ENCODE data around the gene MICALL1. TPM values are rescaled to one million over a fixed set of nuclear protein-coding genes. Genes with fewer than 3 reads are reported as not detected.

The MICALL1 gene
- total and polyA plus RNA-seq, 9 of the 15 experiments (the other 6 are each of a cell fraction or from before 2014, with no cell fraction given): 0.32 to 21.5 (median 6.1) TPM

DNA sequence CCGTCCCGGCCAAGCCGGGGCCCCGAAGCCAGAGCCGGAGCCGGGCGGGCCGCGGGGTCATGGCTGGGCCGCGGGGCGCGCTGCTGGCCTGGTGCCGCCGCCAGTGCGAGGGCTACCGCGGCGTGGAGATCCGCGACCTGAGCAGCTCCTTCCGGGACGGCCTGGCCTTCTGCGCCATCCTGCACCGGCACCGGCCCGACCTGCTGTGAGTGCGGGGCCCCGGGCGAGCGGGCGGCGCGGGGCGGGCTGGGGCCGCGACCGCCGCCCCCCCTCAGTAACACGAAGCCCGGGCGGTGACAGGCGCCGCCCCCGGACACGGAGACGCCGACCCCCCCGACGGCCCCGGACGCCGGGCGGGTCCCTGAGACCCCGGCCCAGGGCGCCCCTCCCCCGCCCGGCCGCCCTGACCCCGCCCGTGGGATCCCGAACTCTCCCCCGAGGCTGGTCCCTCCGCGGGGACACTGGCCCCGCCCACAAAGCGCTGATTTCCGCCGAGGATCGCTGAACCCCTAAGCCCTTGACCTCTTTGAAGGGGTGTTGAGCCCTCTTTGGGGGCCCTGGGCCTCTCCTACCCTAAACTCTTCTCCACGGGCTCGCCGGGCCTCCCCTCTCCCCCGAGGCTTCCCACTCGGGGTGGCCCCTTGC, 389 bp downstream of the MICALL1 start (continued):
- TF ChIP-seq CCNT2 (IDR thresholded peaks at IDR 0.05; ENCODE audit: borderline replicate concordance, extremely low read depth, insufficient read length, low read depth, low read length) (peak; percentile 15), GABPA (tag; conservative IDR thresholded peaks at IDR 0.05; ENCODE audit: low read depth) (peak; percentile 59), SREBF1 (IDR thresholded peaks at IDR 0.05; ENCODE audit: borderline replicate concordance, low read depth, low read length) (no peak), SIN3A (IDR thresholded peaks at IDR 0.05; ENCODE audit: borderline replicate concordance in 2 of 2, control insufficient read depth in 1 of 2, low read depth in 2 of 2, low read length in 2 of 2) (peak in 1 of 2 experiments; percentile 51; a peak in 1 of 4 replicates), PHF8 (IDR thresholded peaks at IDR 0.05; ENCODE audit: borderline replicate concordance, low read length) (peak; percentile 66; the same call in 1 of the 2 replicates), HMG20A (CRISPR knock-in tag; conservative IDR thresholded peaks at IDR 0.05) (no peak), NR2C2 (CRISPR knock-in tag; IDR thresholded peaks at IDR 0.05) (no peak), NR2C2 (tag; IDR thresholded peaks at IDR 0.05) (0 out of 2 replicates have a peak, but pooled peaks have one; percentile 29), CAMTA2 (CRISPR knock-in tag; conservative IDR thresholded peaks at IDR 0.05) (no peak), LCOR (CRISPR knock-in tag; IDR thresholded peaks at IDR 0.05) (no peak), SMC3 (conservative IDR thresholded peaks at IDR 0.05; ENCODE audit: insufficient read depth, low read depth, low read length) (no peak), SP1 (CRISPR knock-in tag; IDR thresholded peaks at IDR 0.05) (no peak)
- TF ChIP-seq, protein P1, sequence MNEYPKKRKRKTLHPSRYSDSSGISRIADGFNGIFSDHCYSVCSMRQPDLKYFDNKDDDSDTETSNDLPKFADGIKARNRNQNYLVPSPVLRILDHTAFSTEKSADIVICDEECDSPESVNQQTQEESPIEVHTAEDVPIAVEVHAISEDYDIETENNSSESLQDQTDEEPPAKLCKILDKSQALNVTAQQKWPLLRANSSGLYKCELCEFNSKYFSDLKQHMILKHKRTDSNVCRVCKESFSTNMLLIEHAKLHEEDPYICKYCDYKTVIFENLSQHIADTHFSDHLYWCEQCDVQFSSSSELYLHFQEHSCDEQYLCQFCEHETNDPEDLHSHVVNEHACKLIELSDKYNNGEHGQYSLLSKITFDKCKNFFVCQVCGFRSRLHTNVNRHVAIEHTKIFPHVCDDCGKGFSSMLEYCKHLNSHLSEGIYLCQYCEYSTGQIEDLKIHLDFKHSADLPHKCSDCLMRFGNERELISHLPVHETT (CRISPR knock-in tag; conservative IDR thresholded peaks at IDR 0.05 in 1 of 2, IDR thresholded peaks at IDR 0.05 in 1 of 2): peak in 1 of 2 experiments; percentile 61; a peak in 1 of 4 replicates

Measured in K562 (cell line).